Measurements from ENCODE around the gene NUTM1. TPM values are rescaled to one million over a fixed set of nuclear protein-coding genes. Genes with fewer than 3 reads are reported as not detected.

The NUTM1 gene
- total and polyA plus RNA-seq, 2 donors from 2014 or later, result not detected

- Histone ChIP-seq H3K27me3 (ENCODE audit: control insufficient read depth, insufficient read depth, low read length) (no peaks in the 10 kb centered on the region), H3K36me3 (ENCODE audit: control insufficient read depth in 2 of 3, insufficient read depth in 3 of 3, low read length in 3 of 3) (no peaks in the 10 kb centered on the region), H3K9ac (ENCODE audit: low read length in 3 of 3) (peak overlapping the region in 2 of 3 donors; percentile 54 to 55), H3K4me3 (ENCODE audit: low read length in 3 of 3) (peak overlapping the region in 2 of 3 donors; percentile 67 to 79), H3K9me3 (ENCODE audit: control insufficient read depth in 2 of 3, insufficient read depth in 1 of 3, low read length in 3 of 3) (no peaks in the 10 kb centered on the region), H3K27ac (ENCODE audit: low read depth in 2 of 2, low read length in 2 of 2) (no peak overlapping the region), H3K4me1 (ENCODE audit: control insufficient read depth in 2 of 3, insufficient read depth in 2 of 3, low read depth in 1 of 3, low read length in 3 of 3) (peaks cover 0 to 17% (median 0%) of the 10 kb centered on the region in 3 donors)
- intact Hi-C loops (cut with DNase I), result loop anchor here (5.0 kb wide), 1 partner anchor 124 kb away; no protein-coding TSS in a partner anchor
- DNase-seq, result peak in 1 of 5 donors; percentile 35
- no peak for TF ChIP-seq CTCF (IDR thresholded peaks at IDR 0.05; ENCODE audit: borderline replicate concordance, extremely low read depth, insufficient read depth)
- no peak for FAIRE-seq
These were observed 22.7 kb downstream of the NUTM1 start for GRCh38 chr15:34365836-34366235.

- Histone ChIP-seq H3K36me3 (ENCODE audit: control insufficient read depth in 2 of 3, insufficient read depth in 3 of 3, low read length in 3 of 3) (no peaks in the 10 kb centered on the region), H3K9ac (ENCODE audit: low read length in 3 of 3) (peak overlapping the region; percentile 32 to 55 (median 54)), H3K9me3 (ENCODE audit: control insufficient read depth in 2 of 3, insufficient read depth in 1 of 3, low read length in 3 of 3) (no peaks in the 10 kb centered on the region), H3K4me3 (ENCODE audit: low read length in 3 of 3) (peak overlapping the region; percentile 58 to 79 (median 67)), H3K27me3 (ENCODE audit: control insufficient read depth, insufficient read depth, low read length) (no peaks in the 10 kb centered on the region), H3K27ac (ENCODE audit: low read depth in 2 of 2, low read length in 2 of 2) (peak overlapping the region in 1 of 2 donors; percentile 23), H3K4me1 (ENCODE audit: control insufficient read depth in 2 of 3, insufficient read depth in 2 of 3, low read depth in 1 of 3, low read length in 3 of 3) (peaks cover 0 to 17% (median 0%) of the 10 kb centered on the region in 3 donors)
- FAIRE-seq, result no peak
- TF ChIP-seq CTCF (IDR thresholded peaks at IDR 0.05; ENCODE audit: borderline replicate concordance, extremely low read depth, insufficient read depth), result no peak
- peak; percentile 83 to 92 (median 89) for DNase-seq
- intact Hi-C loops (cut with DNase I), result loop anchor here (5.0 kb wide), 1 partner anchor 124 kb away; no protein-coding TSS in a partner anchor
These were observed 23.4 kb downstream of the NUTM1 start for GRCh38 chr15:34366271-34367065.

GRCh38 chr15:34367101-34368081 lies 24.3 kb downstream of the NUTM1 start, which contains the start of gene LPCAT4:
TSS of gene LPCAT4 (minus strand) at chr15:34367196. CDS start at chr15:34367100, 96 bp downstream.
- Histone ChIP-seq H3K9ac (ENCODE audit: low read length in 3 of 3) (peak within 1 kb of the TSS; percentile 67 to 94 (median 81)), H3K4me3 (ENCODE audit: low read length in 3 of 3) (peak within 1 kb of the TSS; percentile 77 to 85 (median 83)), H3K27me3 (ENCODE audit: control insufficient read depth, insufficient read depth, low read length) (no peaks in the 10 kb centered on the region), H3K9me3 (ENCODE audit: control insufficient read depth in 2 of 3, insufficient read depth in 1 of 3, low read length in 3 of 3) (no peaks in the 10 kb centered on the region), H3K36me3 (ENCODE audit: control insufficient read depth in 2 of 3, insufficient read depth in 3 of 3, low read length in 3 of 3) (no peaks in the 10 kb centered on the region), H3K27ac (ENCODE audit: low read depth in 2 of 2, low read length in 2 of 2) (peak within 1 kb of the TSS; percentile 91 to 96), H3K4me1 (ENCODE audit: control insufficient read depth in 2 of 3, insufficient read depth in 2 of 3, low read depth in 1 of 3, low read length in 3 of 3) (peaks cover 0 to 17% (median 0%) of the 10 kb centered on the region in 3 donors)
- DNase-seq (peak; percentile 90 to 97 (median 95)), FAIRE-seq (no peak)
- peak; percentile 95 for TF ChIP-seq CTCF (IDR thresholded peaks at IDR 0.05; ENCODE audit: borderline replicate concordance, extremely low read depth, insufficient read depth)
- intact Hi-C loops (cut with DNase I), result loop anchor here (5.0 kb wide), 1 partner anchor 125 kb away; no protein-coding TSS in a partner anchor
